ENCODE measurements around the gene SYNE1. TPM values are rescaled to one million over a fixed set of nuclear protein-coding genes. Genes with fewer than 3 reads are reported as not detected.

SYNE1 gene
- total and polyA plus RNA-seq, 2 of the 8 experiments (the other 6 are each of a cell fraction or from before 2014, with no cell fraction given): 2.8 to 5.5 TPM

DNA sequence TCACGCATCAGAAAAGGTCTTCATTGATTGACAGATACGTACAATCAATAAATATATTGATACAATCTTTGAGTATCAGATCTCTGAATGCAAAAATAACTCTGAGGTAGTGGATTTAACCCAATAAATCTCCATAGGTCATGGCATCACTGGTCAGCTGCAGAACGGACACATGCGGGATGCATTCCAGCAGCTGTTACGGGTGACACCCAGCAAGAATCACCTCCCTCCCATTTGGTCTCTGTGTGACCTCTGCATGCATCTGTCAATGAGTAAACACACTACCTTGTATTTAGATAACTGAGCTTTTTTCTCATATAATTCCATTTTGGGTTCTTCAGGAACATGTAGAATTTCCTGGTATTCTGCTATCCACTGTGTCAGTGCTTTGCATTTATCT, 285.4 kb downstream of the SYNE1 start (continued):
- TF ChIP-seq, protein P1, sequence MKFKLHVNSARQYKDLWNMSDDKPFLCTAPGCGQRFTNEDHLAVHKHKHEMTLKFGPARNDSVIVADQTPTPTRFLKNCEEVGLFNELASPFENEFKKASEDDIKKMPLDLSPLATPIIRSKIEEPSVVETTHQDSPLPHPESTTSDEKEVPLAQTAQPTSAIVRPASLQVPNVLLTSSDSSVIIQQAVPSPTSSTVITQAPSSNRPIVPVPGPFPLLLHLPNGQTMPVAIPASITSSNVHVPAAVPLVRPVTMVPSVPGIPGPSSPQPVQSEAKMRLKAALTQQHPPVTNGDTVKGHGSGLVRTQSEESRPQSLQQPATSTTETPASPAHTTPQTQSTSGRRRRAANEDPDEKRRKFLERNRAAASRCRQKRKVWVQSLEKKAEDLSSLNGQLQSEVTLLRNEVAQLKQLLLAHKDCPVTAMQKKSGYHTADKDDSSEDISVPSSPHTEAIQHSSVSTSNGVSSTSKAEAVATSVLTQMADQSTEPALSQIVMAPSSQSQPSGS (IDR thresholded peaks at IDR 0.05; ENCODE audit: low read length): no peak
- no peak for TF ChIP-seq RFX5 (IDR thresholded peaks at IDR 0.05; ENCODE audit: borderline replicate concordance, low read depth, low read length)
- TF ChIP-seq ASH2L (IDR thresholded peaks at IDR 0.05; ENCODE audit: low read length): no peak

All from H1 (cell line).